Neural cell (in vitro differentiated cells): ENCODE data around the gene FOXD4. TPM values are rescaled to one million over a fixed set of nuclear protein-coding genes. Genes with fewer than 3 reads are reported as not detected.
A peak's percentile ranks its signal among the peaks of the same experiment; 100 is the strongest.
"Not testable (repeated sequence)": the region's sequence is repeated elsewhere in the genome, so short reads cannot be mapped to it uniquely, and the experiment has no call there.

Source experiments
- H2AFZ ChIP-seq: fragments of 200-600, 300-800 bp; sonication (generic), shearing (Covaris generic); 2 replicates; pipeline ENCODE4 v1.6.0; 2014; ENCODE audit warnings: low read depth, mild to moderate bottlenecking, antibody characterized with exemption, low read length, moderate library complexity
- H3F3A ChIP-seq: fragments of 200-600 bp; shearing (Covaris generic); 2 replicates; pipeline ENCODE4 v1.6.1; 2016; ENCODE audit warnings: mild to moderate bottlenecking, moderate library complexity, mixed read lengths, antibody characterized with exemption, low read length; ENCODE audit not compliant: insufficient read depth, poor library complexity, severe bottlenecking
- H3K27ac ChIP-seq: fragments of 200-600, 300-800 bp; sonication (generic), shearing (Covaris generic); 2 replicates; pipeline ENCODE4 v1.5.1; 2014; ENCODE audit warnings: mild to moderate bottlenecking, low read length, moderate library complexity
- H3K27me3 ChIP-seq: fragments of 300-800, 200-600 bp; sonication (generic), shearing (Covaris generic); 2 replicates; pipeline ENCODE4 v1.6.0; 2014; ENCODE audit warnings: mild to moderate bottlenecking, low read depth, low read length, moderate library complexity; ENCODE audit not compliant: insufficient read depth
- H3K36me3 ChIP-seq: fragments of 300-800, 200-600 bp; sonication (generic), shearing (Covaris generic); 2 replicates; pipeline ENCODE4 v1.5.1; 2014; ENCODE audit warnings: mild to moderate bottlenecking, antibody characterized with exemption, low read length, moderate library complexity; ENCODE audit not compliant: insufficient read depth
- H3K4me2 ChIP-seq: fragments of 300-800, 200-600 bp; sonication (generic), shearing (Covaris generic); 2 replicates; pipeline ENCODE4 v1.6.0; 2014; ENCODE audit warnings: mild to moderate bottlenecking, low read length
- H3K4me3 ChIP-seq: fragments of 300-800, 200-600 bp; sonication (generic), shearing (Covaris generic); 2 replicates; pipeline ENCODE4 v1.5.1; 2014; ENCODE audit warnings: mild to moderate bottlenecking, low read length, moderate library complexity
- H3K79me2 ChIP-seq: fragments of 200-600 bp; shearing (Covaris generic); replicated peaks from 2 replicates; pipeline ENCODE4 v1.6.0; 2014; ENCODE audit warnings: mild to moderate bottlenecking, low read length, moderate library complexity; ENCODE audit not compliant: insufficient read depth
- H3K9ac ChIP-seq: fragments of 300-800, 200-600 bp; sonication (generic), shearing (Covaris generic); 2 replicates; pipeline ENCODE4 v1.6.1; 2016; ENCODE audit warnings: mild to moderate bottlenecking, low read length, mixed read lengths
- H3K9me2 ChIP-seq: fragments of 200-600 bp; shearing (Covaris generic); 2 replicates; pipeline ENCODE4 v1.6.1; 2016; ENCODE audit warnings: mild to moderate bottlenecking, low read length, mixed read lengths; ENCODE audit not compliant: insufficient read depth
- H3K9me3 ChIP-seq: fragments of 200-600, 300-800 bp; sonication (generic), shearing (Covaris generic); 2 replicates; pipeline ENCODE4 v1.6.1; 2016; ENCODE audit warnings: mild to moderate bottlenecking, mixed run types, low read length, moderate library complexity, mixed read lengths
- H4K20me1 ChIP-seq: fragments of 200-600 bp; shearing (Covaris generic); 2 replicates; pipeline ENCODE4 v1.6.1; 2016; ENCODE audit warnings: mild to moderate bottlenecking, mixed run types; ENCODE audit not compliant: insufficient read depth
- EP300 ChIP-seq: fragments of 450-650 bp; conservative IDR thresholded peaks from 2 replicates; pipeline ENCODE4 v1.6.1; 2014; ENCODE audit warnings: antibody characterized with exemption, mild to moderate bottlenecking, moderate library complexity; ENCODE audit not compliant: poor library complexity, severe bottlenecking
- polyA minus RNA-seq: library from RNA; depleted of rRNA, polyadenylated mRNA; stranded (reverse); fragments of >200 nt; gene quantifications from 2 replicates; pipeline ENCODE4 v1.2.3, GENCODE V29; 2014
- polyA plus RNA-seq: library from polyadenylated mRNA; depleted of rRNA; stranded (reverse); fragments of >200 nt; gene quantifications from 2 replicates; pipeline ENCODE4 v1.2.3, GENCODE V29; 2014

The FOXD4 gene
- polyA plus RNA-seq, result 2.3 and 2.5 TPM in 2 replicates
- 2.9 and 3.2 TPM in 2 replicates for polyA minus RNA-seq

DNA sequence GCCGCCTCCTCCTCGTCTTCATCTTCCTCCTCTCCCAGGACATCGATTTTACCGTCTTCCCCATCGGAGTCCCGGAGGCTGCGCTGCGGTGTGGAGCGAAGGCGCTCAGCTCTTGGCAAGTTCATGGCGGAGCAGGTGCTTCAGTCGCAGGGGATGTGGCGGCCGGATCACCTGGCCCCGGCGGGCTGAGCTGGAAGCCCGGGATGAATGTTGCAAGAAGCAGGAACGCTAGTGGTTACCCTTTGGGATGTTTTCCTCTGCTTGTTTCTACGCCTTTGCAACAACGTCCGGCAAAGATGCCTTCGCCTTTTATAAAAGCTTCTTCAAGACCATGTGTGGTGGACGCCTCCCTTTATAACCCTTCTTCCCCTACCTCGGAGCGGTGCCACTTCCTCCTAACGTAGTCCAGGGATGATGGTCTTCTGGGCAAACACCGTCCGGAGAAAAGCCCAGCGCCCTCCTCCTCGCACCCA, at the start of gene FOXD4:
TSS of gene FOXD4 (minus strand) at position 423 of the 473 bp plus-strand sequence. CDS start at position 125, 298 bp downstream.
- H2AFZ ChIP-seq, H3K9me3 ChIP-seq, H3K27ac ChIP-seq, H3K9ac ChIP-seq, H3K9me2 ChIP-seq, H4K20me1 ChIP-seq, H3K36me3 ChIP-seq, H3K4me2 ChIP-seq, H3F3A ChIP-seq, H3K79me2 ChIP-seq: not testable (repeated sequence)
- peaks cover 46% of the 10 kb centered on the region for H3K27me3 ChIP-seq
- peak within 1 kb of the TSS; percentile 23 for H3K4me3 ChIP-seq

DNA sequence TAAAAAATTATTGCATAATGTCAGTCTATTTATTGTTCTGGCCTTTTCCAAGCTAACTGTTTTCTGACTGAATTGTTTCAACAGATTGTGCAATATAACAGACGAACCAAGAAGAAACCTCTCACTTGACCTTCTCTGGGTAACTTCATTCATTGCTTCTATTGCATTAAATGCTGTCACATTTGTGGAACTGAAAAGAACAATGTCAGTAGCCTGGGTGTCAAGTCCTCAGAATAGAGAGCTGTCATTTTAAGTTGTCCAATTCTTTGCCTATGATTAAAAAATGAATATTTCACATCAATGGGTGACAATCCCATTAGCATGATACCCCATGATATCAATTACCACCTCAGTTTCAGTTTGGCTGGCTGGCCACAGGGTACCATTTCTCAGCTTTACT, 41.7 kb upstream of the FOXD4 start:
- H4K20me1 ChIP-seq, H3K36me3 ChIP-seq, H3K9me2 ChIP-seq, H3K4me3 ChIP-seq, H3K27me3 ChIP-seq, H2AFZ ChIP-seq, H3K27ac ChIP-seq, H3F3A ChIP-seq, H3K9ac ChIP-seq, H3K4me2 ChIP-seq, H3K9me3 ChIP-seq, H3K79me2 ChIP-seq: not testable (repeated sequence)
- peak; percentile 54 for TF ChIP-seq EP300

DNA sequence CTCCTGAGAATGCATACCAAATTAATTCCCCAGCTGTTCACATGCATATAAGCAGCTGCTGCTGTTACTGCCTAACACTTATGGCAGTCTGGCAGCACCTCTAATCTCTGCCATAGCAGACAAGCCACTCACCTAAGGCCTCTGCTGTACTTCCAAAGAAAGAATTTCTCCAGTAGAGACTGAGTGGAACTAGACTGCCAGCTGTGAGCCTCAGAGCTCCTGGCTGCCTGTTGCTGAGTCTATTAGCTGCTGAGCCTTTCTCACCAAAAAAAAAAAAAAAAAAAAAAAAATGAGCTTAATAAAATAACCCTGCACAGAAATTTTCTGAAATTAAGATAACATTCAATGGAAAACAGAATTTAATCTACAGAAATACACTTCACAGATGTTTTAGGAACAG, 33.0 kb upstream of the FOXD4 start:
- H2AFZ ChIP-seq, H3K36me3 ChIP-seq, H3K9me3 ChIP-seq, H4K20me1 ChIP-seq, H3K27ac ChIP-seq, H3K9ac ChIP-seq, H3K9me2 ChIP-seq, H3K79me2 ChIP-seq, H3K27me3 ChIP-seq, H3K4me3 ChIP-seq, H3F3A ChIP-seq, H3K4me2 ChIP-seq: not testable (repeated sequence)

DNA sequence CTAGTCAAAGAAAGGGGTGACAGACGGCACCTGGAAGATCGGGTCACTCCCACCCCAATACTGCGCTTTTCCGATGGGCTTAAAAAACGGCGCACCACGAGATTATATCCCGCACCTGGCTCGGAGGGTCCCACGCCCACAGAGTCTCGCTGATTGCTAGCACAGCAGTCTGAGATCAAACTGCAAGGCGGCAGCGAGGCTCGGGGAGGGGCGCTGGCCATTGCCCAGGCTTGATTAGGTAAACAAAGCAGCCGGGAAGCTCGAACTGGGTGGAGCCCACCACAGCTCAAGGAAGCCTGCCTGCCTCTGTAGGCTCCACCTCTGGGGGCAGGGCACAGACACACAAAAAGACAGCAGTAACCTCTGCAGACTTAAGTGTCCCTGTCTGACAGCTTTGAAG, 21.7 kb upstream of the FOXD4 start:
- not testable (repeated sequence) for H3K9ac ChIP-seq, H3K9me2 ChIP-seq, H3K4me3 ChIP-seq, H3K79me2 ChIP-seq, H3K27ac ChIP-seq, H3K27me3 ChIP-seq, H4K20me1 ChIP-seq, H2AFZ ChIP-seq, H3K36me3 ChIP-seq, H3F3A ChIP-seq, H3K4me2 ChIP-seq, H3K9me3 ChIP-seq

DNA sequence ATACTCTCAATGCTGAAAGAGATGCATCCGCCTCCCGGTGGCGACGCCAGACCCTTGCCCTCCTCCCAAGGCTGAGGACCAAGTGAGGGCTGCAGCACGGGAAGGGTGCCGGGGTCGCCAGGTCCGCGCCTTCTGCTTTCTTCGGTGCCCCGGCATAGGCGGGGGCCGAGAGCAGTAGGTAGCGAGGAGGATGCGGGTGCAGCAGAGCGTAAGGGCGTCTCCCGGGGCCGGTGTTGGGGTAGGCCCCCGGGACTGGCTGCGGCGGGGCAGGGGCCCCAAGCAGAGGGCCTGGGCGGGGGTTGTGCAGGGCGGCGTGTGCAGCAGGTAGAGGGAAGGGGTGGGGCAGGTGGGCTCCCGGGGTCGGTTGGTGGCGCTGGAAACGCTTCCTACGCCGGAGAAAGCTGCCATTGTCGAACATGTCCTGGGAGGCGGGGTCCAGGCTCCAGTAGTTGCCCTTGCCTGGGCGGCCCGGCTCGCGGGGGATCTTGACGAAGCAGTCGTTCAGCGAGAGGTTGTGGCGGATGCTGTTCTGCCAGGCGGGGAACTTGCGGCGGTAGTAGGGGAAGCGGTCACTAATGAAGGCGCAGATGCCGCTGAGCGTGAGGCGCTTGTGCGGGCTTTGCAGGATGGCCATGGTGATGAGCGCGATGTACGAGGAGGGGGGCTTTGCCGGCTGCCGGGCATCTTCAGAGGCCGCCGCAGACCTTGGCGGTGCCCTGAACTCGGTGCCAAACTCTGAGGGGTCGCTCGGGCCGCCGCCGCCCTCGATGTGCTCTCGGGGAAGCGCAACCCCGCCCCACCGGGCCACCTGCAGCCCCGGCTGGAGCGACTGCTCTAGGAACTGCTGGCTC, 848 bp downstream of the FOXD4 start:
- not testable (repeated sequence) for H3K9ac ChIP-seq, H3K27ac ChIP-seq, H3K79me2 ChIP-seq, H2AFZ ChIP-seq, H3F3A ChIP-seq, H3K36me3 ChIP-seq, H3K4me2 ChIP-seq, H4K20me1 ChIP-seq, H3K9me2 ChIP-seq, H3K9me3 ChIP-seq
- Histone ChIP-seq H3K27me3 (peaks cover 53% of the 10 kb centered on the region), H3K4me3 (peak overlapping the region; percentile 23)
